Stomach (tissue), 9 donors: ENCODE data around the gene ZNF423. TPM values are rescaled to one million over a fixed set of nuclear protein-coding genes. Genes with fewer than 3 reads are reported as not detected.

Experiments
- DNase-seq, 2 donors: peaks; one replicate each; pipeline versions ENCODE4 v3.0.0 to v3.0.0-alpha.2; 2013 to 2019
- H3K27ac ChIP-seq, 5 donors: fragments of 200-600 bp in 4 of 5; sonication (generic) in 4 of 5; one replicate each; pipeline ENCODE4 v1.5.1; 2013 to 2019; ENCODE audit warnings: mild to moderate bottlenecking in 1 of 5, moderate library complexity in 1 of 5
- H3K27me3 ChIP-seq, 3 donors: fragments of 200-600 bp; sonication (generic); one replicate each; pipeline ENCODE4 v1.5.1; 2017 to 2019; ENCODE audit warnings: mixed run types in 1 of 3
- H3K36me3 ChIP-seq, 4 donors: fragments of 200-600 bp; sonication (generic); 1 replicate in 3 of 4; 2 replicates in 1 of 4; pipeline ENCODE4 v1.5.1; 2016 to 2019
- H3K4me1 ChIP-seq, 4 donors: fragments of 200-600 bp; sonication (generic); one replicate each; pipeline ENCODE4 v1.5.1; 2016 to 2019
- H3K4me3 ChIP-seq, 4 donors: fragments of 200-600 bp; sonication (generic) in 3 of 4; one replicate each; pipeline ENCODE4 v1.5.1; 2016 to 2019; ENCODE audit warnings: mild to moderate bottlenecking in 1 of 4
- H3K9me3 ChIP-seq, 4 donors: fragments of 200-600 bp; sonication (generic); one replicate each; pipeline ENCODE4 v1.5.1; 2016 to 2019
- EP300 ChIP-seq: sonication (generic); formaldehyde crosslinking; IDR thresholded peaks from one replicate; pipeline ENCODE4 v1.6.1; 2017; ENCODE audit warnings: antibody characterized with exemption
- POLR2A ChIP-seq, 4 donors: fragments of 450-650 bp; IDR thresholded peaks; one replicate each; pipeline ENCODE4 v1.6.1; 2016; ENCODE audit warnings: antibody characterized with exemption in 4 of 4, control low read depth in 2 of 4, mild to moderate bottlenecking in 1 of 4, moderate library complexity in 1 of 4
- POLR2AphosphoS5 ChIP-seq, 3 donors: sonication (generic); formaldehyde crosslinking; IDR thresholded peaks; one replicate each; pipeline ENCODE4 v1.6.1; 2016; ENCODE audit warnings: antibody characterized with exemption in 3 of 3
- WGBS, 5 donors: extraction: QIAGEN DNeasy Blood & Tissue Kit in 3 of 5; methylation state at CpG; one replicate each; pipeline versions ENCODE4 v1.1.5 to v1.1.7; 2013 to 2018; 5-methylcytosine and 5-hydroxymethylcytosine counted together
- intact Hi-C: fragments of 100-400 bp; cut with DNase I; formaldehyde crosslinking; loops from one replicate; pipeline ENCODE4 v1.15.1; 2023; ENCODE audit warnings: low total_unique reads
- polyA plus RNA-seq, 3 donors: library from polyadenylated mRNA; stranded (reverse); fragments of 200-250 nt; gene quantifications; one replicate each; pipeline ENCODE4 v1.2.3, GENCODE V29; 2013
- total RNA-seq, 5 donors: library from RNA; depleted of rRNA; stranded (reverse); fragments of >200 nt; gene quantifications; one replicate each; pipeline versions ENCODE4 v1.1.0 to v1.2.3, GENCODE V29; 2014 to 2016
- TF ChIP-seq, protein P1 (sequence below), 7 experiments: fragments of 450-650 bp in 4 of 7; fragments of 200-600 bp in 3 of 7; sonication (generic) in 3 of 7; IDR thresholded peaks; one replicate each; pipeline ENCODE4 v1.5.1; 2016 to 2019; ENCODE audit warnings: antibody characterized with exemption in 7 of 7, control low read depth in 2 of 7, mild to moderate bottlenecking in 1 of 7
- donor health status: healthy with polysubstance abuse.
- donor health status: Bipolar disorder and iron deficiency.
- donor health status: healthy.

ZNF423 gene
- total and polyA plus RNA-seq, 8 donors, result 0.29 to 3.5 (median 1.0) TPM

DNA sequence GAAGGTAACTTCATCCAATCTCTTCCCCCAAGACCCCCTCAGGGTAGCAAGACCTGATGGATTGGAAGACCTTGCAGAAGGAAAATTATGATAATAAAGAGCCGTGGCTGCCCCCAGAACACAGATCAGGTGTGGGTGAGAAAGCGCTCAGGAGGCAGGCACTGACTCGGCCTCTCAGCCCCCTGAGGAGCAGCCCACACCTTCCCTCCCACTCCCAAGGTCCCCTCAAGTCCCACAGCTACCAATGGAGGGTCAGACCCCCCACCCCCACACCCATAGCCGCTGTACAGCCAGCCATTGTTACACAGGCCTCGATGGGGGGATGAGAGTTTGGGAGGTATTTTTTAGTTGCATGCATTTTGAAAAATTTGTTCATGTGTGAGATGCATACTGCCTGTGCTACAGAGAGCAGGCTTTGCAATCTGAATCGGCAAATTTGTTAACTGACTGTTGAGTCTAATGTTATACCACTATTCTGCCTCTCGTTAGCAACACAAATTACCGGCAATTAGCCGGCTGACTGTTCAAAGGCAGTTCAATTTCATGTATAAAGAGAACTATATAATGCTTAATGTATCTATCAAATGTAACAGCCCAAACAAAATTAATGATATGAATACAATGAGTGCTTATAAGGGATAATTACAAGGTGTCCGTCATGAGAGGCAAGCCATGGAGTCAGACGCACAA, 270.6 kb downstream of the ZNF423 start:
- intact Hi-C loops, result no loop called here
- no peak for TF ChIP-seq EP300
- TF ChIP-seq POLR2AphosphoS5 (IDR thresholded peaks at IDR 0.05), result no peak
- TF ChIP-seq, protein P1, sequence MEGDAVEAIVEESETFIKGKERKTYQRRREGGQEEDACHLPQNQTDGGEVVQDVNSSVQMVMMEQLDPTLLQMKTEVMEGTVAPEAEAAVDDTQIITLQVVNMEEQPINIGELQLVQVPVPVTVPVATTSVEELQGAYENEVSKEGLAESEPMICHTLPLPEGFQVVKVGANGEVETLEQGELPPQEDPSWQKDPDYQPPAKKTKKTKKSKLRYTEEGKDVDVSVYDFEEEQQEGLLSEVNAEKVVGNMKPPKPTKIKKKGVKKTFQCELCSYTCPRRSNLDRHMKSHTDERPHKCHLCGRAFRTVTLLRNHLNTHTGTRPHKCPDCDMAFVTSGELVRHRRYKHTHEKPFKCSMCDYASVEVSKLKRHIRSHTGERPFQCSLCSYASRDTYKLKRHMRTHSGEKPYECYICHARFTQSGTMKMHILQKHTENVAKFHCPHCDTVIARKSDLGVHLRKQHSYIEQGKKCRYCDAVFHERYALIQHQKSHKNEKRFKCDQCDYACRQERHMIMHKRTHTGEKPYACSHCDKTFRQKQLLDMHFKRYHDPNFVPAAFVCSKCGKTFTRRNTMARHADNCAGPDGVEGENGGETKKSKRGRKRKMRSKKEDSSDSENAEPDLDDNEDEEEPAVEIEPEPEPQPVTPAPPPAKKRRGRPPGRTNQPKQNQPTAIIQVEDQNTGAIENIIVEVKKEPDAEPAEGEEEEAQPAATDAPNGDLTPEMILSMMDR (IDR thresholded peaks at IDR 0.05), result no peak
- no peak for TF ChIP-seq POLR2A (IDR thresholded peaks at IDR 0.05)
- Histone ChIP-seq H3K36me3 (no peaks in the 10 kb centered on the region), H3K27me3 (peaks cover 0 to 4% (median 0%) of the 10 kb centered on the region in 3 donors), H3K27ac (no peak overlapping the region), H3K4me3 (no peak overlapping the region), H3K4me1 (peaks cover 0 to 12% (median 0%) of the 10 kb centered on the region in 4 donors), H3K9me3 (no peaks in the 10 kb centered on the region)
- no peak for DNase-seq
- 88 to 92% (median 90%) methylated on average over 11 of the region's 11 CpGs for WGBS, 5 donors

DNA sequence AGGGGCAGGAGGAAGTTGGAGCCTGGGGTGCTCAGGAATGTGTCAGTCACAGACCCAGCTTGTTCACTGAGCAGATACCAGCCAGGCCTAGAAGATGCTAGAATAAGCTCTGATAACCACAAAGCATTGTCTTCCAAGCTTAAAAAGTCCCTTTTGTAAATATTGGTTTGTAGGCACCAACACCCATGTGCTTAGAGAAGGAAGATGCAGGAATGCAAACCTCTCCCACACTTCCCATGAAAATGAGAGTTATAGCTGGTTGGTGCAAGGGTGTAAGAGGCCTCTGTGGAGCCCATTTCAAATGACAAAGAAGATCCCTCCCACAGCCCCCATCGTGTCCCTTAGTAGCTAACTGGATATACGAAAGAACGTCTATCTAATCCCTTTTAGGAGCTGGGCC, 272.0 kb downstream of the ZNF423 start:
- Histone ChIP-seq H3K4me3 (no peak overlapping the region), H3K27ac (no peak overlapping the region), H3K9me3 (no peaks in the 10 kb centered on the region), H3K36me3 (no peaks in the 10 kb centered on the region), H3K27me3 (no peaks in the 10 kb centered on the region), H3K4me1 (peaks cover 0 to 12% (median 0%) of the 10 kb centered on the region in 4 donors)
- no peak for DNase-seq
- TF ChIP-seq POLR2A (IDR thresholded peaks at IDR 0.05), result no peak
- TF ChIP-seq, protein P1 (IDR thresholded peaks at IDR 0.05), result no peak
- TF ChIP-seq POLR2AphosphoS5 (IDR thresholded peaks at IDR 0.05), result no peak
- no peak for TF ChIP-seq EP300
- intact Hi-C loops, result no loop called here
- 71 to 79% (median 74%) methylated on average over 3 of the region's 3 CpGs for WGBS, 5 donors

DNA sequence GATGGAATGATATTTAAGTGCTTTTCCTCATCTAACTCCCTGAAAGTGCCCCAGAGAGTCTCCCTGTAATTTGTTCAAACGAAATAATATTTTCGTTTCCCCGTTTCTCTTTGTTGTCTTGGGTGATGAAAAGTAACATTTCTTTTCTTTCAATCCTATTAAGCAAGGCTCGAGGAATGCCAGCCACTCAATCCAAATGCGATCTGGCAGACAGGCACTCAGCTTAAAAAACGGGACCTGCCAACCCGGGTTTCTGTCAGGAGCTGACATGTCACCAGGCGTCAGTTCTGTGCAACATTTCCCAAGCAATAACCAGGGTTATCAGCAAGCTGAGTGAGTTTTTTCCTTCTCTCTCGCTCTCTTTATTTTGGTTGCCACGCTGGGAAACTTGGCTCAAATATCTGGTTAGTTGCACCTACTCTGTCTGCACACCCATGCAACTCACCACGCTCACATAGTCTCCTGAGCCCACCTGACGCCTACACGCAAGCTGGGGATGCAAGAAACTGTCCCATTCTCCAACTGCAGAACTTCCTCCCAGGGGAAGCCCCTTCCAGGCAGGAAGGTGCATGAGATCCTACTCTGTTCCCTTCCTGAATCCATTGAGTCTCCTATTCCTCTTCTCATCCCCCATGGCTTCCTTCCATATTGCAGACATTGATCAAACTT, 274.1 kb downstream of the ZNF423 start:
- Histone ChIP-seq H3K9me3 (no peaks in the 10 kb centered on the region), H3K4me1 (peaks cover 0 to 12% (median 0%) of the 10 kb centered on the region in 4 donors), H3K36me3 (no peaks in the 10 kb centered on the region), H3K27me3 (no peaks in the 10 kb centered on the region), H3K4me3 (no peak overlapping the region), H3K27ac (peak overlapping the region in 1 of 5 donors; percentile 26)
- no peak for DNase-seq
- intact Hi-C loops, result no loop called here
- 56 to 76% (median 68%) methylated on average over 13 of the region's 13 CpGs for WGBS, 5 donors
- no peak for TF ChIP-seq POLR2A (IDR thresholded peaks at IDR 0.05)
- TF ChIP-seq, protein P1 (IDR thresholded peaks at IDR 0.05), result no peak
- TF ChIP-seq POLR2AphosphoS5 (IDR thresholded peaks at IDR 0.05), result no peak
- no peak for TF ChIP-seq EP300

DNA sequence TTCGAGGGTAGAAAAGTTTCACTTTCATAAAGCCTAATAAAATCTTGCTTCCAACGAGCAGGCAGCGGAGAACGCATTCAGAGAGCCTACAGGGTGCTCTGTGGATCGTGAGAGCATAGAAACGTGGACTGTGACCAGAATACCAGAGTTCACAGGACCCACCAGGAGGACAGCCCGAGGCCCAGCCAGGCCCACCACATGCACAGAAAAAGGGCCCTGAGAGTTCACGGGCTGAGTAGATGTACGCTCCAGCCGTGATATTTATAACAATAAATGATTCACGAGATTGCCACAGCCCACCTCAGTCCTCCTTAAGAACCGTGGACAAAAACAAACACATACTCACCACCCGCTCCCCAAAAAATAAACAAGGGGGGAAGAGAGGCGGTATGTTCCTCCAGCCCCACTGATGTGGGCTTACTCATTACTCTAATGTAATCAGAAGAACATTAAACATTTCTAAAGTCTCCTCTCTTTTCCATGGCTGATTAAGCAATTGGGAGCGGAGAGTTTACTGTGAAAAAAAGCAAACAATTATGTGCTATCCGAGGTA, 275.1 kb downstream of the ZNF423 start:
- Histone ChIP-seq H3K9me3 (no peaks in the 10 kb centered on the region), H3K36me3 (no peaks in the 10 kb centered on the region), H3K27ac (peak overlapping the region in 3 of 5 donors; percentile 28 to 39 (median 33)), H3K27me3 (no peaks in the 10 kb centered on the region), H3K4me1 (peaks cover 0 to 12% (median under 1%) of the 10 kb centered on the region in 4 donors), H3K4me3 (peak overlapping the region in 3 of 4 donors; percentile 0 to 10 (median 9))
- WGBS, 5 donors, result 27 to 36% (median 34%) methylated on average over 16 of the region's 16 CpGs
- TF ChIP-seq, protein P1 (IDR thresholded peaks at IDR 0.05), result no peak
- TF ChIP-seq POLR2AphosphoS5 (IDR thresholded peaks at IDR 0.05), result peak in 1 of 3 donors; percentile 20
- intact Hi-C loops, result no loop called here
- no peak for DNase-seq
